Nephron (organoid): ENCODE data around the gene IPP.

Source experiments
- H3K27ac Mint-ChIP-seq, 3 experiments: 2 replicates each; pipeline ENCODE4 v1.8.0; 2020; ENCODE audit warnings: mixed read lengths in 3 of 3, mild to moderate bottlenecking in 2 of 3, moderate library complexity in 1 of 3
- H3K27me3 Mint-ChIP-seq: 2 replicates; pipeline ENCODE4 v1.8.0; 2021; ENCODE audit warnings: low read depth, mild to moderate bottlenecking, moderate library complexity, mixed read lengths
- H3K36me3 Mint-ChIP-seq: 2 replicates; pipeline ENCODE4 v1.8.0; 2020; ENCODE audit warnings: low read depth, mixed read lengths
- H3K4me1 Mint-ChIP-seq: 2 replicates; pipeline ENCODE4 v1.8.0; 2020; ENCODE audit warnings: mixed read lengths
- H3K4me3 Mint-ChIP-seq, 3 experiments: 2 replicates each; pipeline ENCODE4 v1.8.0; 2020; ENCODE audit warnings: mild to moderate bottlenecking in 3 of 3, mixed read lengths in 3 of 3, moderate library complexity in 2 of 3
- H3K9me3 Mint-ChIP-seq: 2 replicates; pipeline ENCODE4 v1.8.0; 2020; ENCODE audit warnings: mixed read lengths
- TF ChIP-seq, protein P1 (sequence below), 3 experiments: fragments of 200-600 bp; sonication (generic); IDR thresholded peaks; one replicate each; pipeline ENCODE4 v1.5.0; 2021; ENCODE audit warnings: antibody characterized with exemption in 3 of 3; ENCODE audit not compliant: unreplicated experiment in 3 of 3

Gene IPP

DNA sequence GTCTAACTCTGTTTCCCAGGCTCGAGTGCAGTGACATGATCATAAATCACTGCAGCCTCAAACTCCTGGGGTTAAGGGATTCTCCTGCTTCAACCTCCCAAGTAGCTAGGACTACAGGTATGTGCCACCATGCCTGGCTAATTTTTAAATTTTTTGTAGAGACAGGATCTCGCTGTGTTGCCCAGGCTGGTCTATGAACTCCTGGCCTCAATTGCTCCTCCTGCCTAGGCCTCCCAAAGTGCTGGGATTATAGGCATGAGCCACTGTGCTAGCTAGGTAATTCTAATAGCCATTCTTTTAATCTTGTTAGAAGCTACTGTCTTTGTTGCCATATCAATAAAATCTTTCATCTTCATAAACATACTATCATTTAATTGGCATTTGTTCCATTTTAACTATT lies 39.1 kb upstream of the IPP start:
- peaks cover 5% of the 10 kb centered on the region for H3K4me1 Mint-ChIP-seq
- H3K36me3 Mint-ChIP-seq = no peaks in the 10 kb centered on the region
- no peak overlapping the region for H3K4me3 Mint-ChIP-seq
- H3K9me3 Mint-ChIP-seq = no peaks in the 10 kb centered on the region
- TF ChIP-seq, protein P1, sequence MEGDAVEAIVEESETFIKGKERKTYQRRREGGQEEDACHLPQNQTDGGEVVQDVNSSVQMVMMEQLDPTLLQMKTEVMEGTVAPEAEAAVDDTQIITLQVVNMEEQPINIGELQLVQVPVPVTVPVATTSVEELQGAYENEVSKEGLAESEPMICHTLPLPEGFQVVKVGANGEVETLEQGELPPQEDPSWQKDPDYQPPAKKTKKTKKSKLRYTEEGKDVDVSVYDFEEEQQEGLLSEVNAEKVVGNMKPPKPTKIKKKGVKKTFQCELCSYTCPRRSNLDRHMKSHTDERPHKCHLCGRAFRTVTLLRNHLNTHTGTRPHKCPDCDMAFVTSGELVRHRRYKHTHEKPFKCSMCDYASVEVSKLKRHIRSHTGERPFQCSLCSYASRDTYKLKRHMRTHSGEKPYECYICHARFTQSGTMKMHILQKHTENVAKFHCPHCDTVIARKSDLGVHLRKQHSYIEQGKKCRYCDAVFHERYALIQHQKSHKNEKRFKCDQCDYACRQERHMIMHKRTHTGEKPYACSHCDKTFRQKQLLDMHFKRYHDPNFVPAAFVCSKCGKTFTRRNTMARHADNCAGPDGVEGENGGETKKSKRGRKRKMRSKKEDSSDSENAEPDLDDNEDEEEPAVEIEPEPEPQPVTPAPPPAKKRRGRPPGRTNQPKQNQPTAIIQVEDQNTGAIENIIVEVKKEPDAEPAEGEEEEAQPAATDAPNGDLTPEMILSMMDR (IDR thresholded peaks at IDR 0.05; ENCODE audit: unreplicated experiment in 3 of 3) = no peak
- peaks cover 4% of the 10 kb centered on the region for H3K27me3 Mint-ChIP-seq
- H3K27ac Mint-ChIP-seq = no peak overlapping the region

DNA sequence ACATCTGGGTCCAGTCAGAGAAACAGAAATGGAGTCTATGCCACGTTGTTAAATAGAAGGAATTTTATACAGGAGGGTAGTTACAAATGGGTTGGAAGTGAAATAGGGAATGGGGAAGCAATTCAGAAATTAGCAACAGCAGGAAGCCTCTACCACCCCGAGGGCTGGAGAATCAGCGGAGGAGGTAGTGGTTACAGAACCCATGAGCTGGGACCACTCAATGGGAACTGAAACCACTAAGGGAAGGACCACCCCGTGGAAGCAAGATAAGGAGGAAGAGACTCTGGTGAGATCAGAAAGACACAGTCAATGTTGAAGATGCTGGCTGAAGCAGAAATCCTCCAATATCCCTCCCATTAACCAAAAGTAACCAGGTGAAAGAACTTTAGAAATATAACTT lies 37.5 kb upstream of the IPP start:
- Mint-ChIP-seq H3K27ac (no peak overlapping the region), H3K4me3 (no peak overlapping the region), H3K27me3 (peaks cover 3% of the 10 kb centered on the region), H3K4me1 (no peaks in the 10 kb centered on the region), H3K9me3 (no peaks in the 10 kb centered on the region), H3K36me3 (no peaks in the 10 kb centered on the region)
- TF ChIP-seq, protein P1 (IDR thresholded peaks at IDR 0.05; ENCODE audit: unreplicated experiment in 3 of 3) = no peak

DNA sequence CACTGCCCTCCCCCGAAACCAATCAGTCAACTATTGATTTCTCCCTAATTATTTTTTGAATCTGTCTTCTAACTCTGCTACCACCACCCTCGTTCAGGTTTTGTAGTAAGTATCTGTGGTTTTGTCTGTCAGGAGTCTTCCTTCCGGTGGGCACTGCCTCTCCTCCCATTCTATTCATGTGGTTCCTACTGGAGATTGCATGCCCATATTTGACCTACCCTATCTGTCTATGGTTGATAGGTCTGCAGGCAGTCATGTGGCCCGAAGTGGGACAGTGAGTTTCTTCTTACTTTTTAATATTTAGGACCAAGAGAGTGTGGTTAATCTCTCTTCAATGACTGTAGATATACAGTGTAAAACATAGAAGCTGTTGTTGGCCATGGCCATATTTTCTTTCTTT lies 35.1 kb upstream of the IPP start:
- no peak overlapping the region for H3K27ac Mint-ChIP-seq
- no peaks in the 10 kb centered on the region for H3K27me3 Mint-ChIP-seq
- no peaks in the 10 kb centered on the region for H3K36me3 Mint-ChIP-seq

DNA sequence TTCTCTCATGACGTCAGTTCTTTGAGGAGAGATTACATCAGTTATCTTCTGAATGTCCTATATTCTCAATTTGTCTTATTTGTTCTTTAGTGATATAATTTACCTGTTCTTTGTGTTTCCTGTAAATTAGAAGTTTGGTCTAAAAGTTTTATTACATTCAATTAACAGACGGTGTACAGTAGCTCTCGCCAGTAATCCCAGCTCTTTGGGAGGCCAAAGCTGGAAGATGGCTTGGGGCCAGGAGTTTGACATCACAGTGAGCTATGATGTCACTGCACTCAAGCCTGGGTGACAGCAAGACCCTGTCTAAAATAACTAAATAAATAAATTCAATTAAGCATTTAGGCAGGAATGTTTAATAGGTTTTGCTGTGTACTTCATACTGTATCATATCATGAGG lies 25.3 kb upstream of the IPP start:
- no peaks in the 10 kb centered on the region for H3K27me3 Mint-ChIP-seq
- no peaks in the 10 kb centered on the region for H3K36me3 Mint-ChIP-seq
- no peaks in the 10 kb centered on the region for H3K9me3 Mint-ChIP-seq
- TF ChIP-seq, protein P1 (IDR thresholded peaks at IDR 0.05; ENCODE audit: unreplicated experiment in 3 of 3) = no peak
- no peak overlapping the region for H3K4me3 Mint-ChIP-seq
- no peaks in the 10 kb centered on the region for H3K4me1 Mint-ChIP-seq
- no peak overlapping the region for H3K27ac Mint-ChIP-seq

More for the DNA sequence above, 35.1 kb upstream of the IPP start:
- H3K4me1 Mint-ChIP-seq = no peaks in the 10 kb centered on the region
- no peak overlapping the region for H3K4me3 Mint-ChIP-seq
- H3K9me3 Mint-ChIP-seq = no peaks in the 10 kb centered on the region
- TF ChIP-seq, protein P1 (IDR thresholded peaks at IDR 0.05; ENCODE audit: unreplicated experiment in 3 of 3) = no peak

DNA sequence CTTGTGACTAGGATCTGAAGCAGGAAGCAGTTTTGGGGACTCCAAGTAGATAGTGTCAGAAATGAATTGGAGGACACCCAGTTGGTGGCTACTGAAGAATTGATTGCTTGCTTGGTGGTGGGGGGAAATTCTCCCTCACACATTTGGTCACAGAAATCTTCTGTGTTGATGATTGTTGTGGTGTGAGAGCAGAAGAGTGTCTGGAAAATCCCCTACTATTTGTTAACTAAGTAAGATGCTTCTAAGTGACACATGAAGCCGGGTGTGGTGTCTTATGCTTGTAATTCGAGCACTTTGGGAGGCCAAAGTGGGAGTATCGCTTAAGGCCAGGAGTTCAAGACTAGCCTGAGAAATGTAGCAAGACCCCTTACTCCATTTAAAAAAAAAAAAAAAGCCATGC lies 22.5 kb upstream of the IPP start:
- TF ChIP-seq, protein P1 (IDR thresholded peaks at IDR 0.05; ENCODE audit: unreplicated experiment in 3 of 3) = no peak
- H3K27ac Mint-ChIP-seq = no peak overlapping the region
- H3K4me1 Mint-ChIP-seq = peaks cover 7% of the 10 kb centered on the region
- H3K9me3 Mint-ChIP-seq = no peaks in the 10 kb centered on the region
- H3K4me3 Mint-ChIP-seq = no peak overlapping the region
- no peaks in the 10 kb centered on the region for H3K27me3 Mint-ChIP-seq
- H3K36me3 Mint-ChIP-seq = no peaks in the 10 kb centered on the region

DNA sequence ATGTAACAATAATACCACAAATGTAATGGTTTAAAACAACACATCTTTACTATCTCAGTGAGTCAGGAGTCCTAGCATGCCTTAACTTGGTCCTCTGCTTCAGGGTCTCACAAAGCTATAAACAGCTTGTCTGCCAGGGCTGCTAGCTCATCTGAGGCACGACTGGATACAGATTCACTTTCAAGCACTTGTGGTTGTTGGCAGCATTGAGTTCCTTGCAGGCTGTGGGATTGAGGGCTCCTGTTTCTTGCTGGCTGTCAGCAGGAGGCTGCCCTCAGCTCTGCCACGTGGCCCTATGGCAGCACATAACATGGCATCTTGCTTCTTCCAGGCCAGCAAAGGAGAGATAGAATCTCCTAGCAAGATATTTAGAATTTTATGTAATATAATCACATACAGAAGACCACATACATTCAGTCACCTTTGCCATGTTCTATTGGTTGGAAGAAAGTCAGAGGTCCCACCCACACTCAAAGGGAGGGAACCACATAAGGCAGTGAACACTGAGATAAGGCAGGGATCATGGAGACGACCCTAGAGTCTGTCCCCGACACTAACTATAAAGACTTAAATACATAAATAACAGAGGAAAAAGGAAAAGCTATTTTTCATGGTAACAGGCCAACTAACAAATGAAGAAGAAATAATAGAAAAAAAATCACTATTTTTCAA lies 18.9 kb upstream of the IPP start:
- Mint-ChIP-seq H3K27ac (peak overlapping the region in 2 of 3 experiments; percentile 5 to 23), H3K36me3 (no peaks in the 10 kb centered on the region), H3K9me3 (no peaks in the 10 kb centered on the region), H3K4me3 (no peak overlapping the region), H3K4me1 (peaks cover 7% of the 10 kb centered on the region), H3K27me3 (no peaks in the 10 kb centered on the region)
- TF ChIP-seq, protein P1 (IDR thresholded peaks at IDR 0.05; ENCODE audit: unreplicated experiment in 3 of 3) = no peak
